Activated CD8-positive, alpha-beta memory T cell treated with anti-CD3 and anti-CD28 coated beads, Interleukin-2, amount 50 U/mL, for 48 hours (primary cell): ENCODE measurements around the gene ADH6.
"Not testable (repeated sequence)": the region's sequence is repeated elsewhere in the genome, so short reads cannot be mapped to it uniquely, and the experiment has no call there.

Source experiments
- DNase-seq: peaks from one replicate; pipeline ENCODE4 v3.0.0-alpha.2; 2020

The ADH6 gene

GRCh38 chr4:99189900-99190299 is 29.1 kb downstream of the ADH6 start:
- DNase-seq, result not testable (repeated sequence)

GRCh38 chr4:99186029-99186428 is 33.0 kb downstream of the ADH6 start:
- DNase-seq, result no peak

- DNase-seq, result no peak
These were observed 33.5 kb downstream of the ADH6 start for GRCh38 chr4:99185581-99185980.

GRCh38 chr4:99180382-99181070 is 38.5 kb downstream of the ADH6 start:
- DNase-seq, result no peak

GRCh38 chr4:99179626-99180025 is 39.4 kb downstream of the ADH6 start:
- DNase-seq, result no peak

GRCh38 chr4:99179178-99179577 is 39.9 kb downstream of the ADH6 start:
- DNase-seq, result no peak

GRCh38 chr4:99166544-99166943 is 52.5 kb downstream of the ADH6 start:
- no peak for DNase-seq

GRCh38 chr4:99165978-99166377 is 53.1 kb downstream of the ADH6 start:
- DNase-seq, result no peak

GRCh38 chr4:99161373-99162099 is 57.5 kb downstream of the ADH6 start:
- DNase-seq, result no peak

GRCh38 chr4:99159699-99160098 is 59.3 kb downstream of the ADH6 start:
- DNase-seq, result no peak

- DNase-seq, result no peak
These were observed 61.5 kb downstream of the ADH6 start for GRCh38 chr4:99157478-99157935.

GRCh38 chr4:99156992-99157391 is 62.1 kb downstream of the ADH6 start:
- DNase-seq, result no peak

- DNase-seq, result no peak
These were observed 64.2 kb downstream of the ADH6 start for GRCh38 chr4:99154658-99155342.
